Activated T-helper 1 cell treated with anti-CD3 and anti-CD28 coated beads, Interleukin-12 subunit alpha, Interleukin-12 subunit beta, Interleukin-2, Interleukin-4 antibody, amounts not matched to agents 30 ng/mL and 10 ng/mL and 1 ng/mL, durations not matched to agents 14 hours and 24 hours and 36 hours (primary cell): ENCODE data around the gene EXOSC7. TPM values are rescaled to one million over a fixed set of nuclear protein-coding genes. Genes with fewer than 3 reads are reported as not detected.
"Not testable (repeated sequence)": the region's sequence is repeated elsewhere in the genome, so short reads cannot be mapped to it uniquely, and the experiment has no call there.

Source experiments
- DNase-seq: peaks from one replicate; pipeline ENCODE4 v3.0.0; 2021; ENCODE audit warnings: low spot score
- H3K27ac Mint-ChIP-seq: one replicate; pipeline ENCODE4 v1.8.0; 2021; ENCODE audit warnings: mild to moderate bottlenecking, mixed read lengths
- H3K27me3 Mint-ChIP-seq: one replicate; pipeline ENCODE4 v1.8.0; 2022; ENCODE audit warnings: mild to moderate bottlenecking, moderate library complexity, mixed read lengths; ENCODE audit not compliant: insufficient read depth
- H3K36me3 Mint-ChIP-seq: one replicate; pipeline ENCODE4 v1.8.0; 2021; ENCODE audit warnings: low read depth, mixed read lengths
- H3K4me1 Mint-ChIP-seq: one replicate; pipeline ENCODE4 v1.8.0; 2021; ENCODE audit warnings: low read depth, mixed read lengths
- H3K4me3 Mint-ChIP-seq: one replicate; pipeline ENCODE4 v1.8.0; 2021; ENCODE audit warnings: mild to moderate bottlenecking, moderate library complexity, mixed read lengths
- H3K9me3 Mint-ChIP-seq: one replicate; pipeline ENCODE4 v1.8.0; 2021; ENCODE audit warnings: mixed read lengths
- intact Hi-C: fragments of 100-400 bp; cut with micrococcal nuclease; formaldehyde crosslinking; loops from one replicate; pipeline ENCODE4 v1.15.1; 2024
- total RNA-seq: library from RNA; stranded (reverse); gene quantifications from 2 replicates; pipeline ENCODE4 v1.2.3, GENCODE V29; 2022

The EXOSC7 gene
- total RNA-seq, 1 donor from 2014 or later = 94.4 TPM

DNA sequence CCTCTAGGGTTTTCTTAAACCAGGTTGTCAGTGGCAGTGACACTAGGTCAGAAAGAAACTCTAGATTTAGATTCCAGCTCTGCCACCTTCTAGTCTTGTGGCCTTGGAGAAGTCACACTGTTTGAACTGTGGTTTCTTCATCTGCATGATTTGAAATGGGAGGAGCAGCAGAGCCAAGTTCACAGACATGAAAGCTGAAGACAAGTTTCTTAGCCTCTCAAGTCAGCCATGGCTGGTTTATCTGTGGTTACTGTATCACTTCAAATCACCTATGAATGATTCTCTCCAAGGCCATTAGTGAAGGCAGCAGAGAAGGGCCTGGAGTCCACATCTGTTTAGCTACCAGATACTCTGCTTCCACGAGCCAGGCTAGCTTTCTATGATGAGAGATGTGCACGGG, 65.6 kb downstream of the EXOSC7 start:
- peaks cover 28% of the 10 kb centered on the region for H3K27me3 Mint-ChIP-seq
- no peak overlapping the region for H3K27ac Mint-ChIP-seq
- DNase-seq = no peak
- H3K9me3 Mint-ChIP-seq = no peaks in the 10 kb centered on the region
- H3K36me3 Mint-ChIP-seq = no peaks in the 10 kb centered on the region
- intact Hi-C loops = loop anchor here (2.0 kb wide), 3 partner anchors 13 to 467 kb away; no protein-coding TSS in a partner anchor
- H3K4me3 Mint-ChIP-seq = no peak overlapping the region
- H3K4me1 Mint-ChIP-seq = peaks cover 24% of the 10 kb centered on the region

DNA sequence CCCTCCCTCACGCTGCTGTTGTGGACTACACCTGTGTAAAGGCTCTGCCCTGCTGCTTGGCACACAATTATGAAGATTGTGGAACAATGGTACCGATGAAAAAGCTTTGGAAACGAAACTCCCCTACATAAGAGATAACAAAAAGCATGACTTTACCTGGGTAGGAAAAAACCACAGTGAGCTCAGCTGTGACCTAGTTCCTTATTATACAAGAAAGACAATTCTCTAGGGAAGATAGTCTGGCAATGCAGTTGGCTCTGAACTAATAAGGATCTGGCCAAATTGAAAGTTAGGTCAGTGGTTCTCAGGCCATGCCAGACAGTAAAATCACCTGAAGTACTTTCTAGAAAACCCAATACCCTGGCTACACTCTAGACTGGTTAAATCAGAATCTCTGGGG, 66.1 kb downstream of the EXOSC7 start:
- Mint-ChIP-seq H3K27me3 (peaks cover 28% of the 10 kb centered on the region), H3K9me3 (no peaks in the 10 kb centered on the region), H3K27ac (no peak overlapping the region), H3K36me3 (no peaks in the 10 kb centered on the region), H3K4me3 (no peak overlapping the region), H3K4me1 (peaks cover 24% of the 10 kb centered on the region)
- no peak for DNase-seq
- intact Hi-C loops = no loop called here

DNA sequence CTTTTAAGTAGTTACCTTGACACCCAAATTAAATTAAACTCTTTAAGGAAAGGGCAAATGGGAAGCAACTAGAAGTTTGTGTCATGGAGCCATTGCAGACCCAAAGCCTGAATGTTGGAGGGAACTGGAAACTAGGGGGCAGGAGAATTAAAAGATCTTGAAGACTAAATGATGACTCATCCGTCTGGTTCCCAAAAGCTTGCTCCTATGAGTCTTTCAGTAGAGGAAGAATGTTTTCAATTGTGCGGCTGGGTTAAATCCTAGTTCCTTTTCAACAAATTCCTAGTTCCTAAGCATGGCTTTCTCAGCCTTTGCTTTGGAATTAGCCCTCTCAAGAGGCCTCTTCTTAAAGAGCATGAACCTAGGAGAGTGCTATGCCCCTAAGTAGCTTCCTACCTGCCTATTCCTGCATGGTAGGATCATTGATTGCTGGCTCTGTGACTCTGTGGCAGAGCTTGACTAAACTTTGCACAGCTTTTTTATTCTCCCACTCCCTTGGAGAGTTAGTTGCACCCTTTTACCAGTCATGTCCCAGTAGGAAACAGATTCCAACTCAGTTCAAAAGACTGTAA, 67.8 kb downstream of the EXOSC7 start:
- H3K27ac Mint-ChIP-seq = no peak overlapping the region
- H3K27me3 Mint-ChIP-seq = peaks cover 31% of the 10 kb centered on the region
- no peak for DNase-seq
- intact Hi-C loops = no loop called here
- H3K9me3 Mint-ChIP-seq = no peaks in the 10 kb centered on the region
- H3K4me1 Mint-ChIP-seq = peaks cover 24% of the 10 kb centered on the region
- no peaks in the 10 kb centered on the region for H3K36me3 Mint-ChIP-seq
- no peak overlapping the region for H3K4me3 Mint-ChIP-seq

DNA sequence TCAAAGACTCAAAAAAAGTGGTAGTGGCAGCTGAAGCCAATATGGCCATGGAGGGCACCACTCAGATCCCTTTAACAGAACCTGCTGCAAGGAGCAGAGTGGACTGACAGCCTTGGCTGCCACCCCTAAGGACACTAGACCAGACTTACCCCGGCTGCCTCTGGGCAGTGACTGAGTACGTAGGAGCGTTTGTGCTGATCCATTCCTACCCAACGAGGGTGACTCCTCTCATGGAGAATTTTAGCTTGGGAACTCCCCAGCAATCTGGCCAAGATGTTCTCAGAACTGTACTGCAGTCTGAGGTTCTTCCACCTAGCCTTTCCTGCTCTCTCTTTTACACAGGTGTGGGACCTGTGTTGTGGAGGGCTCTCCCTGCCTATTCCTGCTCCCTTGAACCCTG, 72.2 kb downstream of the EXOSC7 start:
- H3K4me3 Mint-ChIP-seq = no peak overlapping the region
- intact Hi-C loops = no loop called here
- H3K4me1 Mint-ChIP-seq = no peaks in the 10 kb centered on the region
- DNase-seq = no peak
- peaks cover 2% of the 10 kb centered on the region for H3K36me3 Mint-ChIP-seq
- H3K27me3 Mint-ChIP-seq = peaks cover 43% of the 10 kb centered on the region
- H3K27ac Mint-ChIP-seq = no peak overlapping the region
- no peaks in the 10 kb centered on the region for H3K9me3 Mint-ChIP-seq

DNA sequence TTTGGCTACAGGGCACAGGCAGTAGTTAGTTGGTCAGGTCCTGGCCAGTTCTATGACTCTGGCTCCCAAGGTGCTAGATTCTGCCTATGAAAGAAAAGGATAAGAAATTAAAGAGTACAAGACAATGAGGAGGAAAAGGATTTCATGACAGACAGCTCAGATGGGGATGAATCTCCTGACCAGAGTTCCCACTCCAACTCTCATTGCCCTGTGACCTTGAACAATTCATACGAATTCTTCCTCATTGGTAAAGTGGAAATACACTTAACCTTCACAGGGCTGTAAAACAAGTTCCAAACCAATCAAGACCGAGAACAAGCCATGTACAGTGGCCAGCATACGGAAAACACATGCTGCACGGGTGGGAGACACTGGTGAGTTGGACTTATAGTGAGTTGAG, 73.8 kb downstream of the EXOSC7 start:
- no peak overlapping the region for H3K4me3 Mint-ChIP-seq
- H3K27ac Mint-ChIP-seq = no peak overlapping the region
- peaks cover 2% of the 10 kb centered on the region for H3K36me3 Mint-ChIP-seq
- no peak for DNase-seq
- H3K9me3 Mint-ChIP-seq = no peaks in the 10 kb centered on the region
- H3K4me1 Mint-ChIP-seq = peaks cover 14% of the 10 kb centered on the region
- intact Hi-C loops = no loop called here
- peaks cover 39% of the 10 kb centered on the region for H3K27me3 Mint-ChIP-seq

DNA sequence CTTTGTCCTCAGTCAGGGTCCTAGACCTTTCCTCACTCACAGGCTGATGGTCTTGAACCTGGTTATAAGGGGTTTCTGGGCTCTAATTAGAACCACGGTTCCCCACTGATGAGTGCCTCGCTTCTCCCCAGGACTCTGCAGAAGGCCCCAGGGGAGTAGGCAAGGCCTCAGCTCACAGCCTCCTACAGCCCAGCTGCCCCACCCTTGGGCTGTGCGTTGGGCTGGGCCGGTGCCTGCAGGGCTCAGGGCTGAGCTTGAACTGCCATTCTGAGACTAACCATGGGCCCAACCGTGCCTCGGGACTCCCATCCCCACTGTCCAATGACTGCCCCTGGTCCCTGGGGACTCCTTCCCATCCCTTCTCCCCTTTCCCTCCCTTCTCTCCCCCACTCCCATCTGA, 75.6 kb downstream of the EXOSC7 start:
- H3K9me3 Mint-ChIP-seq = no peaks in the 10 kb centered on the region
- H3K27ac Mint-ChIP-seq = no peak overlapping the region
- no peak for DNase-seq
- H3K4me1 Mint-ChIP-seq = peaks cover 24% of the 10 kb centered on the region
- peaks cover 2% of the 10 kb centered on the region for H3K36me3 Mint-ChIP-seq
- peaks cover 30% of the 10 kb centered on the region for H3K27me3 Mint-ChIP-seq
- intact Hi-C loops = no loop called here
- H3K4me3 Mint-ChIP-seq = no peak overlapping the region

DNA sequence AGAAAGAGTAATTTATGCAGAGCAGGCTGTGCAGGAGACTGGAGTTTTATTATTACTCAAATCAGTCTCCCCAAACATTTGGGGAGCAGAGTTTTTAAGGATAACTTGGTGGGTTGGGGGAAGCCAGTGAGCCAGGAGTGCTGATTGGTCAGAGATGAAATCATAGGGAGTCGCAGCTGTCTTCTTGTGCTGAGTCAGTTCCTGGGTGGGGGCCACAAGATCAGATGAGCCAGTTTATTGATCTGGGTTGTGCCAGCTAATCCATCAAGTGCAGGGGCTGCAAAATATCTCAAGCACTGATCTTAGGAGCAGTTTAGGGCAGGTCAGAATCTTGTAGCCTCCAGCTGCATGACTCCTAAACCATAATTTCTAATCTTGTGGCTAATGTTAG, 77.8 kb downstream of the EXOSC7 start:
- intact Hi-C loops = loop anchor here (2.0 kb wide), 1 partner anchor 13 kb away; no protein-coding TSS in a partner anchor
- H3K27ac Mint-ChIP-seq = not testable (repeated sequence)

DNA sequence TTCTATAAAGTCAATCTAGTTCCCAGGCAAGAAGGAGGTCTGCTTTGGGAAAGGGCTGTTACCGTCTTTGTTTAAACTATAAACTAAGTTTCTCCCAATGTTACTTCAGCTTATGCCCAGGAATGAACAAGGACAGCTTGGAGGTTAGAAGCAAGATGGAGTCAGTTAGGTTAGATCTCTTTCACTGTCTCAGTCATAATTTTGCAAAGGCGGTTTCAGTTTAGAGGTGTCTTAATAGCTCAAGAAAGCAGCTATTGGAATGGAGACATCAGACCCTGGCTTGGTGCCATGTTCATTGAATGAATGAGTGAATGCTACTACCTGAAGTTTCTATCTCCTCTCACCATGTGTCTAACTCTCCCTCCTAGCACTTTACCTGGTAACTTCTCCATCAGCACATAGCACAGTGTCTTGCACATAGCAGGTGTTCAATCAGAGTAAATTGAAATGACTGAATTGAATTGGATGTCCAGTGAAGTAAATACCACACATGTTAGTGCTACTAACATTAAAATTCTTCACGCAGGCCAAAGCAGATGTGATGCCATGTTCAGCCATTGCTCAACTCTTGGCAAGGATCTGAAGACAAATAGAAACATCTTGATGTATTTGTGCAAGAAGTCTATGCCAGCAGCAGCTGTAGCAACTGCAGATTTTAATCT, 78.3 kb downstream of the EXOSC7 start:
- intact Hi-C loops = loop anchor here (2.0 kb wide), 1 partner anchor 14 kb away; no protein-coding TSS in a partner anchor
- no peaks in the 10 kb centered on the region for H3K9me3 Mint-ChIP-seq
- H3K4me1 Mint-ChIP-seq = peaks cover 30% of the 10 kb centered on the region
- H3K27ac Mint-ChIP-seq = no peak overlapping the region
- DNase-seq = no peak
- H3K4me3 Mint-ChIP-seq = no peak overlapping the region
- H3K27me3 Mint-ChIP-seq = peaks cover 18% of the 10 kb centered on the region
- H3K36me3 Mint-ChIP-seq = peaks cover 2% of the 10 kb centered on the region

More for the DNA sequence above, 77.8 kb downstream of the EXOSC7 start:
- H3K9me3 Mint-ChIP-seq, DNase-seq, H3K4me3 Mint-ChIP-seq, H3K36me3 Mint-ChIP-seq: not testable (repeated sequence)
- Mint-ChIP-seq H3K27me3 (peaks cover 22% of the 10 kb centered on the region), H3K4me1 (peaks cover 30% of the 10 kb centered on the region)

DNA sequence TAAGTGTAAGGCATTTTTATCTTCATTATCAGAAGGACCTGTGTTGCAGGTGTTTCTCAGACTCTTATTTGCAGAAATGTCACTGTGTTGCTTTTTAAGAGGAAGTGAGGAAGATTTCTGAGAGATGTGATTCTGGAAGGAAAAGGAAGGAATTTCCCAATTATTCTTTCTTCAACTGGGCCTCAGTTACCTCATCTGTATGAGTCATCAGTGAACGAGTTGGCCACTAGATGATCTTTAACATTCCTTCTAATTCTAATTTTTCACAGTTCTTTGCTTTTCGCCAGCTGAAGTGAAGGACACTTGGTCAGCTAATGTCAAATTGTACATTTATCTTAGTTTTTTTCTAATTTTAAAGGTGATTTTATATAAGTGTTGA, 79.0 kb downstream of the EXOSC7 start:
- peaks cover 13% of the 10 kb centered on the region for H3K27me3 Mint-ChIP-seq
- peaks cover 30% of the 10 kb centered on the region for H3K4me1 Mint-ChIP-seq
- no peak overlapping the region for H3K27ac Mint-ChIP-seq
- DNase-seq = no peak
- no peaks in the 10 kb centered on the region for H3K9me3 Mint-ChIP-seq
- H3K36me3 Mint-ChIP-seq = peaks cover 2% of the 10 kb centered on the region
- H3K4me3 Mint-ChIP-seq = no peak overlapping the region
- intact Hi-C loops = loop anchor here (2.0 kb wide), 1 partner anchor 14 kb away; no protein-coding TSS in a partner anchor

DNA sequence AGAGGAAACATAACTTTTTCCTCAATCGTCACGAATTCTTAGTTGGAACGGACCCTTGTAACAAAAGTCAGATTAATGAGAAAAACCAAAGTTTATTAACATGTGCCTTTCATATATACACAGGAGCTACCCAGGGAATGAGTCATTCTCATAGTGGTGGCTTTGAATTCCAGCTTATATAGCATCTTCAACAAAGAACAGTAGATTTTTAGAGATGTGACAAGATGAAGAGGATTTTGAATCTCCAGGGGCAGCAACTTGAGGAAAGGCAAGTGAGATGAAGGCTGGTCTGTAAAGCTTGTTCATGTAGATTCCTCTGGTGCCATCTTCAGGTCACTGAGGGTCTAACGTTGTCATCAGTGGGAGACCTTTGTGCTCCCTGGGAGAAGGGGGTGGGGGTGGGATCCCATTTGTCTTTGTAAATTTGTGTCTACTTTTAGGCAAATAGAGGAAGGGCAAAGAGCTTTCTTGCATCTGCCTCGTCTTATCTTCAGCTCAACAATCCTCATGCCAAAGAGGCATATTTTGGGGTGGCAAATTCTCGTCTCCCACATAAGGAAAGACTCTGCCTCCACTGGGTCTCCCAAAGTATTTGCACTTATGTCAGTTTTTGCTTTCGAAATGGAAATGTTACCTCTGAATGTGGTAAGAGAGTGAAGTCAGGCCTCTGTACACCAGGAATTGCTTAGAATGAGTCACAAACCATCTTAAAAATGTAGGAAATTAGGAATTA, 79.5 kb downstream of the EXOSC7 start:
- Mint-ChIP-seq H3K27me3 (peaks cover 9% of the 10 kb centered on the region), H3K4me1 (peaks cover 30% of the 10 kb centered on the region), H3K9me3 (no peaks in the 10 kb centered on the region), H3K27ac (no peak overlapping the region), H3K36me3 (peaks cover 2% of the 10 kb centered on the region), H3K4me3 (no peak overlapping the region)
- DNase-seq = no peak
- intact Hi-C loops = loop anchor here (2.0 kb wide), 1 partner anchor 15 kb away; no protein-coding TSS in a partner anchor

DNA sequence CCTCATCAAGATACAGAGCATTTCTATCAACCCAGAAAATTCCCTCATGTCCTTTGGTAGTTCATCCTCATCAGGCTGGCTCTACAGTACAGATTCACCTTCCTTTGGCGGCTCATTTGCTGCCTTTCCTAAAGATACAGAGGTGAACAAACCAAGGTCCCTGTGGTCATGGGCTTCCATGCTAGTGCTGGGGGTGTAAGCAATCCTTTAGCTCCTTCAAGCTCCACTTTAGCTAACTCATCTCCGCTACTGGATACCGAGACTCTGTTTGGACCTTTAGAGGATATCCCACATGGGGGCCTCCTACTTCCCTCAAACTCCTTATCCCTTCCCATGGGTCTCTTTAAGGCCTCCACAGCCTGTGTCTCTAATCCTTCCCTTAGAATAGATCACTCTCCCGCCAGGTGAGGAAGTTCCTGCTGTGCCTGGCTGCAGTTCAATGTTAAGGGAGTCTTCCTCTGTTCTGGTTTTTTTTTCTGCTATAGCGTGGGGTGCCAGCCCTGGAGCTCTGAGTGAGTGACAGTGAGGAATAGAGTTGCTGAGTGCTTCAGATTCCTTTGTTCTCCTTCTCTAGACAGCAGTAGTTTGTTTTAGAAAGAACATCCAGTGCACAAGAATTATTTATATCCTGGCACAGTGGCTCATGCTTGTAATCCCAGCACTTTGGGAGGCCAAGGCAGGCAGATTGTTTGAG, 80.7 kb downstream of the EXOSC7 start:
- no peak overlapping the region for H3K27ac Mint-ChIP-seq
- H3K4me3 Mint-ChIP-seq = no peak overlapping the region
- intact Hi-C loops = no loop called here
- H3K27me3 Mint-ChIP-seq = peaks cover 7% of the 10 kb centered on the region
- peaks cover 2% of the 10 kb centered on the region for H3K36me3 Mint-ChIP-seq
- no peaks in the 10 kb centered on the region for H3K9me3 Mint-ChIP-seq
- no peak for DNase-seq
- H3K4me1 Mint-ChIP-seq = peaks cover 30% of the 10 kb centered on the region

DNA sequence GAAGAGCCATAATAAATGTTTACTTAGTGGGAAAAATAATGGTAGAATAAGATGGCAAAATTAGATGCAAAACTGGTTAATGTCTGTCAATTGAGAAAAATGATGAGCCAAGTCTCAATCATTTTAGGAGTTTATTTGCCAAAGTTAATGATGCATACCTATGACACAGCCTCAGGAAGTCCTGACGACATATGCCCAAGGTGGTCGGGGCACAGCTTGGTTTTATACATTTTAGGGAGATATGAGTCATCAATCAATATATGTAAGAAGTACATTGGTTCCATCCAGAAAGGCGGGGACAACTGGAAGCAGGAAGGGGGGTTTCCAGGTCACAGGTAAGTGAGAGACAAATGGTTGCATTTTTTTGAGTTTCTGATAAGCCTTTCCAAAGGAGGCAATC, 81.5 kb downstream of the EXOSC7 start:
- Mint-ChIP-seq H3K9me3 (no peaks in the 10 kb centered on the region), H3K4me3 (no peak overlapping the region), H3K36me3 (no peaks in the 10 kb centered on the region), H3K4me1 (peaks cover 30% of the 10 kb centered on the region), H3K27me3 (peaks cover 4% of the 10 kb centered on the region), H3K27ac (no peak overlapping the region)
- intact Hi-C loops = no loop called here
- DNase-seq = no peak

DNA sequence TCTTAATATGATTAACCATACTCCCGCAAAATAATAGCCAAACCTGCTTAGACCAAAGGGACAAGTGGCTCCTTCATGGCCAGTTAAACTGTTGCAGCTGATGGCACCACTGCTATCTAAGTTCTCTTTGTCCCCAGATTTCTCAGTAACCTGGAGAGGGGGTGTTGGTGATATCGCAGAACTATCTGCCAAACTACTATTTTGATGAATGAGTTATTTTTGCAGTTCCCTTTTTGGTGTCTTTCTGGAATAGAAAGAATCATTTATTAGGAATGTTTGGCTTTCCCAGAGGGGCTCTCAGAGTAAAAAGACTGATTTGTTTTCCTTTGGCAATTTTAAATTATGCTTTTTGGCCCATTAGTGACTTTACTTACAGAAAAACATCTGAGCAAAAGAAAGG, 83.1 kb downstream of the EXOSC7 start:
- Mint-ChIP-seq H3K27me3 (peaks cover 4% of the 10 kb centered on the region), H3K4me3 (no peak overlapping the region), H3K9me3 (no peaks in the 10 kb centered on the region), H3K4me1 (peaks cover 23% of the 10 kb centered on the region), H3K36me3 (no peaks in the 10 kb centered on the region), H3K27ac (no peak overlapping the region)
- intact Hi-C loops = no loop called here
- DNase-seq = no peak
